SIG-M5 (cell line): Measurements from ENCODE around the gene RNU6-9.
"Not testable (repeated sequence)": the region's sequence is repeated elsewhere in the genome, so short reads cannot be mapped to it uniquely, and the experiment has no call there.

ENCODE experiments used
- DNase-seq: peaks from one replicate; lab custom pipeline; 2025; lab: John Stamatoyannopoulos, UW

The RNU6-9 gene

GRCh38 chr19:878751-879561 lies 14.3 kb upstream of the RNU6-9 start:
- DNase-seq: not testable (repeated sequence)

GRCh38 chr19:879711-880438 lies 13.4 kb upstream of the RNU6-9 start:
- no peak for DNase-seq

GRCh38 chr19:881385-882071 lies 11.8 kb upstream of the RNU6-9 start:
- no peak for DNase-seq

GRCh38 chr19:882871-883497 lies 10.3 kb upstream of the RNU6-9 start:
- no peak for DNase-seq

DNA sequence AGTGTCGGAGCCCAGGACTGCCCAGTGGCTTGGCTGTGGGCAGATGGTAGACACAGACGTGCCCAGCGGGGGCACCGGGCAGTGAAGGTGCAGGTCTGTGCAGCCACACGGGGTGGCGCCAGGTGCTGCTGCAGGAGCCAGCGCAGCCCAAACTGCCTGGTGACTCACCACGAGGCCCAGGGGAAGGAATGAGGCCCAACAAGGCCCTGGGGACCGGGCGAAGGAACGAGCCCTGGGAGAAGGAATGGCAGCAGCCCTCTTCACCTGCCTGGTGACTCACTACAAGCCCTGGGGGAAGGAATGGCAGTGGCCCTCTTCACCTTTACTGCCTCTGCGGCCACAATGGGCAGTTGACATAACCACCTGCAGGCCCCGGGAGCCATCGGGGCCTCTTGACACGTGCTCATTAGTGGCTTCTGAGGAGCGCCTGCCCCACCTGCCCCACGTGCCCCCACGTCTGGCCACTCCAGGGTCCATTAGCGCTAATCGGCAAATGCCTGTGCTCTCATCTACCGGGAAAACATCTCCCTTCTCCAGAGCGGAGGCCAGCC lies 9.5 kb upstream of the RNU6-9 start:
- no peak for DNase-seq

- no peak for DNase-seq
Observed at GRCh38 chr19:884420-885211, 8.7 kb upstream of the RNU6-9 start.

DNA sequence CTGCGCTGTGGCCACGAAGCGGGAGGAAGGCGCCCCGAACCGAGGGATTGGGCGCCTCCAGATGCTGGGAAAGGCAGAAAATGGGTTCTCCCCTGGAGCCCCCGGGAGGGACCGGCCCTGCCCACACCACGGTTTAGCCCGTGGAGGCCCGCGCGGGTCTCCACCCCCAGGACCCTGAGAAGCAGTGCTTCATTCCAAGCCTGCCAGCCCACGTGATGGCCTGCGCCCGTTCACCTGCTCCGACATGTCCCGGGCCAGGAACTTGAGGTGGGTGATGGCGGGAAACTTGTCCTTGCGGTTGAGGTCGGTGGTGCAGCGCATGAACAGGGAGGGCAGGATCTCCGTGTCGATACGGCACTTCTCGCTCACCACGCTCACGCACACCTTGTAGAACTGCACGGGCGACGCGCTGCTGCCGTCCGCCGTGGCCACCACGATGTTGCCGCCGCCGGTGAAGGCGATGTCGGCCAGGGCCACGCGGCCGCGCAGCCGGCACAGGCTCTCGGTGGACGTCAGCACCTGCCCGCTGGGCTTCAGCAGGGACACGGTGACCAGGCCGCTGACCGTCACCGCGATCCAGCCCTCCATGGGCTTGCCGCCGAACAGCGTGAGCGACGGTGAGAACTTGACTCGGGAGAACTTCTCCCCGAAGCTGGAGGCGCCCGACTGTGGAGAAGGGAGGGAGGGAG lies 7.6 kb upstream of the RNU6-9 start:
- DNase-seq: no peak

DNA sequence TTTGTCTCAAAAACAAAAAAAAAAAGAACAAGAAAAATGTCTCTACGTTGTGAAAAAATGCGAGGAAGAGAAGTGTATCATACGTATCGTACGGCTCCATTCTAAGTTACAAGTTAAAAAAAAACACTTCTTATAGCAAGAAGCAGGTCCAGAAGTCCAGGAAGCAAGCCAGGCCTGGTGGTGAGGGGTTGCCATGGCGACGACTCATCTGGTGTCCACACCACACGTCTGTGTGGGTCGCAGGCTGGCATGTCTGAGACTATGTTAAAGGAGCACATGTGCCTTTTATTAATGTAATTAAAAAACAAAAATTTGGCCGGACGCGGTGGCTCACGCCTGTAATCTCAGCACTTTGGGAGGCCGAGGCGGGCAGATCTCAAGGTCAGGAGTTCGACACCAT lies 6.2 kb upstream of the RNU6-9 start:
- no peak for DNase-seq

- no peak for DNase-seq
Observed at GRCh38 chr19:887599-887998, 5.7 kb upstream of the RNU6-9 start.

DNA sequence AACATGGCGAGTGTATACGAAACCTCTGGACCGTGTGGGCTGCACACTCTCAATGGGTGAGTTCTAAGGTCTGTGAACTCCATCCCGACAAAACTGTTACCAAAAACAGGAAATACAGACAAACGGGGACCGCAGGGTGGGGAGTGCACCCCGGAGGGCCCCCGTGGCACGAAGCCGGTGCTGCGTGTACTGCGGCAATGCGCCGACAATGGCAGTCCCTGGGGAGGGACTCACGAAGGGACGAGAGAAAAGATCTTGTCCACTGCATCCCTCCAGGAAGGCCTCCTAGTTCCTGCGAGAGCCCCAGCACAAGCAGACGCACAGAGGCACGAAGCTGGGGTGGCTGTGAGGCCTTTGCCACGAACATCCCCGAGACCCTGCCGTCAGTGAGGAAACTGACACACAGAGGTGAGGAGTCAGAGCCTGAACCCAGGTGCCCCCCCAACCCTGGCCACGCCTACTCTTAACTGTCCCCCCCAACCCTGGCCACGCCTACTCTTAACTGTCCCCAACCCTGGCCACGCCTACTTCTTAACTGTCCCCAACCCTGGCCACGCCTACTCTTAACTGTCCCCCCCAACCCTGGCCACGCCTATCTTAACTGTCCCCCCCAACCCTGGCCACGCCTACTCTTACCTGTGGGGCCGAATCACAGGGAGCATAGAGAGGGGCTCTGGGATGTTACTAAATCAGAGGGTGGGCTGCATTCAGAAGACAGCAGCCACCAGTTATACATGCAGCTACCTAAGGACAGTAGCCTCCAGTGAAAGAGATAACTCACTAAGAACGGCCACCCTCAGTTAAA lies 4.5 kb upstream of the RNU6-9 start:
- DNase-seq: no peak

DNA sequence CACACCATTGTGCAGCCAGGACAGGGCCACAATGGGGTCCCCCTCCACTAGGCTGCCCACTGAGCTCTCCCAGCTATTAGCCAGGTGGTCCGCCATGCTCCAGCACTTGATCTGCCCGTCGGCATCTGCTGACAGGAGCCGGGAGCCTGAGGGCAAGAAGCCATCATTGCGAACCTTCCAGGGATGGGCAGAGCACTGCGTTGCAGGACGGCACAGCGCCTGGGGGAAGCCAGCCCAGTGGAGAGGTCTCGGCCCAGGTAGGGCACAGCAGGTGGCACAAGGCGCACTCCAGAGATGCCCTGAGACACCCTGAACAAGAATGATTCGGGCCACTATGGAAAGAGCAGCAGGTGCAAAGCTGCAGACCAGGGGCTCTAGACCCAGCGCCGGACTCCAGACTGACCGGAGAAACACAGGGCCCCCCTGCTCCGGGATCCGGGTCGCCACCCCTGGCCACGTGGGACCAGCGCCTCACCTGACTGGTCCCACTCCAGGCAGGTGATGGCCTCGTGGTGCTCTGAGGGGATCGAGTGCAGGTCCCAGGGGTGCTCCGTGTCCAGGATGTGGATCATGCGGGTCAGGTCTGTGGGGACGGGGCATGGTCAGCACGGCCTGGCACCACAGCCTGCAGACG lies 3.5 kb upstream of the RNU6-9 start:
- no peak for DNase-seq

GRCh38 chr19:890831-891230 lies 2.5 kb upstream of the RNU6-9 start:
- DNase-seq: no peak

- DNase-seq: not testable (repeated sequence)
Observed at GRCh38 chr19:891421-892200, 1.7 kb upstream of the RNU6-9 start.

- no peak for DNase-seq
Observed at GRCh38 chr19:892243-892893, 916 bp upstream of the RNU6-9 start.

- no peak for DNase-seq
Observed at GRCh38 chr19:896434-896833, 3.1 kb downstream of the RNU6-9 start.

GRCh38 chr19:896999-897398 lies 3.7 kb downstream of the RNU6-9 start:
- no peak for DNase-seq

- no peak for DNase-seq
Observed at GRCh38 chr19:897442-898039, 4.3 kb downstream of the RNU6-9 start.

DNA sequence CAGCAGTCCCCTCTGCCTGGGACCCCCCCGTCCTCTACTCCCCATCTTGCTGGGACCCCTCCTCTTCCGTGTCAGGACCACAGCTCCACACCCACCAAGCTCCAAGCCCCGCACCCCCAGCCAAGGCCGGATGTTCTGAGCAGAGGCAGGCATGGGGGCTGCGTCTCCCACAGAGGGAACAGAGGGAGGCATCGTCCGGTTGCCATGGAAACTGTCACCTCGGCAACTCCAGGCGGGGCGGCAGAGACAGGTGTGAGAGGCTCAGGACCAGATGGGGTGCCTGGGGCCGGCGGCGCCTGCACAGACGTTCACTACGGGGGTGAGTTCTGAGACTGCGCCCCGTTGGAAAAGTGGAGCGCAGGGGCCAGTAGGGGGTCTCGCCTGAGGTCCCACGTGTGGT lies 5.4 kb downstream of the RNU6-9 start:
- no peak for DNase-seq
